Activated CD4-positive, CD25-positive, alpha-beta regulatory T cell (primary cell): ENCODE results near the gene ADISSP.

Experiments used
- DNase-seq, 4 experiments: peaks; one replicate each; lab custom pipeline; 2025; lab: John Stamatoyannopoulos, UW

ADISSP gene

GRCh38 chr20:3714092-3714491, 53.5 kb downstream of the ADISSP start:
- DNase-seq: no peak

- DNase-seq: no peak
These were observed 55.2 kb downstream of the ADISSP start, which contains the start of gene SIGLEC1 for GRCh38 chr20:3712279-3712873. Gene SIGLEC1, minus strand, starts transcription at chr20:3712600. Its CDS starts 5,472 bp downstream, at chr20:3707128.

DNA sequence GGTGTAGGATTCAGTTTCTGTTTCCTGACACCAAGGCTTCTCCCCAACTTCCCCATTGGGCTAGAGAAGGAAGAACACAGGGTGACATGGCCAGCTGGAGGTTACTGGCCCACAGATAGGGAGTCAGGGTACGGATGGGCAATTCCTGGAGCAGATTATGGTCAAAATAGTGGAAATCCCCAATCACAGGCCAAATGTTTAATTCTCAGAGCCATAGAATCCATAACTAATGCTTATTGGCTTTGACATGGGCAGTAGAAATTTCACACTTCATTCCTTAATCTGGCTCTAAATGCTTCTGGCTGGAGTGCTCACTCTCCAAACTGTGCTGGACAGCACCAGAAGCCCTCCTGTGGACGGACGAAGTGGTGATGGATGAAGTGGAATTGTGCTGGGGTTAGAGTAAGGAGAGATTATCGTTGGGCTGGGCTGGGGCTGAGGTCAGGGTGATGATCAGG, 56.0 kb downstream of the ADISSP start:
- no peak for DNase-seq

GRCh38 chr20:3710703-3711483, 56.7 kb downstream of the ADISSP start:
- DNase-seq: peak; percentile 46 to 72 (median 61)

DNA sequence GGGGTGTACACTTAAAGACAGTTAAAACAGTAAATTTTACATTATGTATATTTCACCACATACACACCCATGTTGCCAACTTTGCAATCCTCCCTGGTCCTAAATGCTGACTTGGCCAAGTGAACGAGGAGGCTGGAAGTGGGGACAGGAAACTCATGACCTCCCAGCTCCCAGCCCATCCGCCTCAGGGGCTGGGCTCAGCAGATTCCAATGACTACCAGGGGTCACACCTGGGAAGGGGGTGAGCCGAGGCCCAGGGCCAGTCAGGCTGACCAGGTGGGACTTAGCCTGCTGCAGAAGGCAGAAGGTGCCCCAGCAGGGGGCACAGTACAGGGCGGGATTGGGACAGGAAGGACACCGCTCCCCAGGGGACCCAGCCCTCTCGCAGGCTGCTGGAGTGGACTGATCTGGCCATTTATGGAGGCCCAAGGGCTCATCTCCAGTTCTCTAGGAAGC, 57.5 kb downstream of the ADISSP start:
- no peak for DNase-seq

GRCh38 chr20:3707508-3707899, 60.0 kb downstream of the ADISSP start:
- no peak for DNase-seq

GRCh38 chr20:3706774-3707507, 60.6 kb downstream of the ADISSP start:
- DNase-seq: no peak

DNA sequence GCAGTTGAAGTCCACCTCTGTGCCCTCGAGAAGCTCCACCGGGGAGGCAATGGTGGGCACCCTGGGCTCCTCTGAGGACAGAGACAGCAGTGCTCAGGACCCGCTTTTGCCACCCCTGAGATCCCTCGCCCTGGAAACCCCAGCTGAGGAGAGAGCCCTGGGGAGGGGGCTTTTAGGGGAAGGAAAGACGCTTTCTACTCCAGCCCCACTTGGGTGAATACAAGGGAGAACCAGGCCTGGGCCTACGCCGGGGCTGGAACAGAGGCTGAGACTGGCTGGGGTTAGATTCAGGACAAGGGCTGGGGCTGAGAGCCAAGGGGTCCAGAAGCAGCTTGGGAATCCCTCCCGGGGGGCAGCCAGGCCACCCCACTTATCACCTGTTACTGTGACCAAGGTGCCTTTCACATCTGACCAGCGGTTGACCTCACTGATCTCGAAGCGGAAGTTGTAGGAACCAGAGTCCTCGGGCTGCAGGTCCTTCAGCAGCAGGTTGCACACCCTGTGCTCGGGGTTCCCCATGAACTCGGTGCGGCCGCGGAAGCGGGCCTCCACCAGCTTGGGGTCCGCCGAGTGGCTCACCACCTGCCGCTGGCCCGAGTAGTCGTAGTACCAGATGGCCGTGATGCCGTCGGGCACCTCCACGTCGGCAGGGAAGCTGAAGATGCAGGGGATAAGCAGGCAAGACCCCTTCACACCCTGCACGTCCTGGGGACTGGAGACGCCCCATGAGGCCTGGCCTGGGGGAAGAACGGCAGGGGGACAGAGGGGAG, 61.4 kb downstream of the ADISSP start:
- no peak for DNase-seq

DNA sequence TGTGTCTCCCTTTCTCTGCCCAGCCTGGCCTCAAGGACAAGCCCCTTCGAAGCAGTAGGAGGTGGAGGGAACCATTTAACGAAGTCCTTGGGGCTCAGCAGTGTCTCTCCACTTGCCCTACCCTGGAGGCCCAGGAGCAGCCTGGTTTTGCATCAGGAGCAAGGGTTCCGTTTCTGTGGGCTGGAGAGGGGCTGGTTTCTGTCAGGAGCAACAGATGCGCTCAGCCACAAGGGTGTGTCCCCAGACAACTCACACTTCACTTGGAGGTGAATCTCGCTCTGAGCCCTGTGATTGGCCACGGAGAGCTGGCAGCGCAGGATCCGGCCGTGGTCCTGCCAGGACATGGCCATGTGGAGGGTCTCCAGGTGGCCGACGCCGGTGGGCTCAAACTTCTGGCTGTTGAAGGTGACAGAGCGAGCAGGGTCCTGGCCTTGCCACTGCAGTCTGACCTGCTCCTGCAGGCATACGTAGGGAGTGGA, 62.0 kb downstream of the ADISSP start:
- DNase-seq: no peak

DNA sequence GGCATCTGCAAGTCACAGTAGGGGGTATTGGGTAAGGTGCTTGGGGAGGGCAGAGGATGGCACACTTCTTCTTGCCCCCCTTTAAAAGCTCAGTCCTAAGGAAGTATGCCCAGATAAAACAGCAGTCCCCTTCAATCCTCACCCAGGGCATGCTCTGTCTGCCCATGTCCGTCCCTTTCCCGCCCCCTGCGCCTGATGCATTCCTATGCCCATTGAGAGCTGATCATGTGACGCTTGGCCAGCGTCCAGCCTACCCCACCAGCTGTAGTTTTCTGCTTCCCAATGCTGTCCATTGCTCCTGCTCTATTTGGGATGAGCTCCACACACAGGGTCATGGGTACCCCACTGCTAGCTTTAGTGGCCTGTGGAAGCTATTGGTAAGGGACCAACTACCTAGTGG, 63.5 kb downstream of the ADISSP start:
- no peak for DNase-seq
